Esophagus squamous epithelium (tissue), 5 donors: ENCODE data around the gene CILP2. TPM values are rescaled to one million over a fixed set of nuclear protein-coding genes. Genes with fewer than 3 reads are reported as not detected.

Source experiments
- DNase-seq: peaks from one replicate; lab custom pipeline; 2025; lab: John Stamatoyannopoulos, UW
- H3K27ac ChIP-seq, 4 donors: fragments of 200-600 bp; sonication (generic); one replicate each; pipeline ENCODE4 v1.5.1; 2016 to 2019; ENCODE audit warnings: mild to moderate bottlenecking in 1 of 4
- H3K27me3 ChIP-seq, 4 donors: fragments of 200-600 bp; sonication (generic); 1 replicate in 3 of 4; 2 replicates in 1 of 4; pipeline versions ENCODE4 v1.5.1 to v1.6.0; 2017 to 2021; ENCODE audit warnings: antibody characterized with exemption in 1 of 4
- H3K36me3 ChIP-seq, 3 donors: fragments of 200-600 bp; sonication (generic); one replicate each; pipeline ENCODE4 v1.5.1; 2016 to 2019
- H3K4me1 ChIP-seq, 3 donors: fragments of 200-600 bp; sonication (generic); one replicate each; pipeline ENCODE4 v1.5.1; 2017 to 2019
- H3K4me3 ChIP-seq, 4 donors: fragments of 200-600 bp; sonication (generic); 1 replicate in 3 of 4; 2 replicates in 1 of 4; pipeline ENCODE4 v1.5.1; 2016 to 2019; ENCODE audit warnings: mild to moderate bottlenecking in 2 of 4, moderate library complexity in 1 of 4
- H3K9me3 ChIP-seq, 3 donors: fragments of 200-600 bp; sonication (generic); one replicate each; pipeline ENCODE4 v1.5.1; 2016 to 2019
- POLR2A ChIP-seq, 4 donors: fragments of 450-650 bp; IDR thresholded peaks; one replicate each; pipeline ENCODE4 v1.6.1; 2017; ENCODE audit warnings: antibody characterized with exemption in 4 of 4, mild to moderate bottlenecking in 4 of 4, moderate library complexity in 3 of 4
- WGBS, 2 donors: methylation state at CpG; one replicate each; pipeline ENCODE4 v1.1.5; 2018; 5-methylcytosine and 5-hydroxymethylcytosine counted together
- intact Hi-C: fragments of 100-400 bp; cut with DNase I; formaldehyde crosslinking; loops from one replicate; pipeline ENCODE4 v1.15.0; 2022
- total RNA-seq, 4 donors: library from RNA; depleted of rRNA; stranded (reverse); fragments of >200 nt; gene quantifications; one replicate each; pipeline ENCODE4 v1.1.0, GENCODE V29; 2016
- TF ChIP-seq, protein P1 (sequence below), 6 experiments: fragments of 450-650 bp in 4 of 6; fragments of 200-600 bp in 2 of 6; sonication (generic) in 2 of 6; IDR thresholded peaks; one replicate each; pipeline ENCODE4 v1.5.1; 2016 to 2019; ENCODE audit warnings: antibody characterized with exemption in 6 of 6, mild to moderate bottlenecking in 4 of 6, moderate library complexity in 4 of 6
- donor health status: DM: yes; HTN: yes; CAD: no.

CILP2 gene
- total RNA-seq, 4 donors from 2014 or later, result under 0.01 TPM; not detected in 3

DNA sequence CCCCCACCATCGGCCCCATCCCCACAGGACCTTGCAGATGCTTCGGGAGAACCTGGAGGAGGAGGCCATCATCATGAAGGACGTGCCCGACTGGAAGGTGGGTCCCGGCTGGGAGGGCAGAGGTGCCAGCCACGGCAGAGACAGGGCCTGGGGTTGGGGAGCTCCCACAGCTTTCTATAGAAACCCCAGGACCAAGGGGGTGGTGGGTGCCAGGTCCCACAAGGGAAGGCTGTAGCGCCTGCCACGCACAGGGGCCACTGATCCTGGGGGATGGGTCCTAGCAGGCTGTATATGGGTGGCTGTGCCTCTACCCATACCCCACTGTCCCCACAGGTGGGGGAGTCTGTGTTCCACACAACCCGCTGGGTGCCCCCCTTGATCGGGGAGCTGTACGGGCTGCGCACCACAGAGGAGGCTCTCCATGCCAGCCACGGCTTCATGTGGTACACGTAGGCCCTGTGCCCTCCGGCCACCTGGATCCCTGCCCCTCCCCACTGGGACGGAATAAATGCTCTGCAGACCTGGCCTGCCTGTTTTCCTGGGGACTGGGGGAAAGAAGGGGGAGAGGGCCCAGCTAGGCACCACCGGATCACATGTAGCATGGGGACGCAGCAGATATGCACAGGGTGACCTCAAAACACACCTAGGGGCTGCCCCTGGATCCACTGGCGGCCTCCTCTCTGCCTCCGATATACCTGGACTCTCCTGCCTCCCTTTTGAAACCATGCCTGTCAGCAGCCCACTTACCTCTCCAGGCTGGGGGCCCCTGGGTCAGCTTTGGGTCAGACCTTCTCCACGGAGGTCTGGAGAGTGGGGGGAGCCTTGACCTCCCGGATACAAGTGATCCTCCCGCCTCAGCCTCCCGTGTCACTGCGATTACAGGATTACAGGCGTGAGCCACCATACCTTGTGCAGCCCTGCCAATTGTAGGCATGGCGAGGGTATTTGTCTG lies 10.1 kb upstream of the CILP2 start:
- Histone ChIP-seq H3K27me3 (no peaks in the 10 kb centered on the region), H3K27ac (no peak overlapping the region), H3K9me3 (no peaks in the 10 kb centered on the region), H3K4me1 (peaks cover 6 to 14% (median 6%) of the 10 kb centered on the region in 3 donors), H3K36me3 (peaks cover 12 to 64% (median 36%) of the 10 kb centered on the region in 3 donors), H3K4me3 (no peak overlapping the region)
- TF ChIP-seq POLR2A (IDR thresholded peaks at IDR 0.05), result no peak
- TF ChIP-seq, protein P1, sequence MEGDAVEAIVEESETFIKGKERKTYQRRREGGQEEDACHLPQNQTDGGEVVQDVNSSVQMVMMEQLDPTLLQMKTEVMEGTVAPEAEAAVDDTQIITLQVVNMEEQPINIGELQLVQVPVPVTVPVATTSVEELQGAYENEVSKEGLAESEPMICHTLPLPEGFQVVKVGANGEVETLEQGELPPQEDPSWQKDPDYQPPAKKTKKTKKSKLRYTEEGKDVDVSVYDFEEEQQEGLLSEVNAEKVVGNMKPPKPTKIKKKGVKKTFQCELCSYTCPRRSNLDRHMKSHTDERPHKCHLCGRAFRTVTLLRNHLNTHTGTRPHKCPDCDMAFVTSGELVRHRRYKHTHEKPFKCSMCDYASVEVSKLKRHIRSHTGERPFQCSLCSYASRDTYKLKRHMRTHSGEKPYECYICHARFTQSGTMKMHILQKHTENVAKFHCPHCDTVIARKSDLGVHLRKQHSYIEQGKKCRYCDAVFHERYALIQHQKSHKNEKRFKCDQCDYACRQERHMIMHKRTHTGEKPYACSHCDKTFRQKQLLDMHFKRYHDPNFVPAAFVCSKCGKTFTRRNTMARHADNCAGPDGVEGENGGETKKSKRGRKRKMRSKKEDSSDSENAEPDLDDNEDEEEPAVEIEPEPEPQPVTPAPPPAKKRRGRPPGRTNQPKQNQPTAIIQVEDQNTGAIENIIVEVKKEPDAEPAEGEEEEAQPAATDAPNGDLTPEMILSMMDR (IDR thresholded peaks at IDR 0.05), result no peak
- 88 to 90% methylated on average over 9 to 10 of the region's 27 CpGs for WGBS, 2 donors
- intact Hi-C loops, result no loop called here
- no peak for DNase-seq

DNA sequence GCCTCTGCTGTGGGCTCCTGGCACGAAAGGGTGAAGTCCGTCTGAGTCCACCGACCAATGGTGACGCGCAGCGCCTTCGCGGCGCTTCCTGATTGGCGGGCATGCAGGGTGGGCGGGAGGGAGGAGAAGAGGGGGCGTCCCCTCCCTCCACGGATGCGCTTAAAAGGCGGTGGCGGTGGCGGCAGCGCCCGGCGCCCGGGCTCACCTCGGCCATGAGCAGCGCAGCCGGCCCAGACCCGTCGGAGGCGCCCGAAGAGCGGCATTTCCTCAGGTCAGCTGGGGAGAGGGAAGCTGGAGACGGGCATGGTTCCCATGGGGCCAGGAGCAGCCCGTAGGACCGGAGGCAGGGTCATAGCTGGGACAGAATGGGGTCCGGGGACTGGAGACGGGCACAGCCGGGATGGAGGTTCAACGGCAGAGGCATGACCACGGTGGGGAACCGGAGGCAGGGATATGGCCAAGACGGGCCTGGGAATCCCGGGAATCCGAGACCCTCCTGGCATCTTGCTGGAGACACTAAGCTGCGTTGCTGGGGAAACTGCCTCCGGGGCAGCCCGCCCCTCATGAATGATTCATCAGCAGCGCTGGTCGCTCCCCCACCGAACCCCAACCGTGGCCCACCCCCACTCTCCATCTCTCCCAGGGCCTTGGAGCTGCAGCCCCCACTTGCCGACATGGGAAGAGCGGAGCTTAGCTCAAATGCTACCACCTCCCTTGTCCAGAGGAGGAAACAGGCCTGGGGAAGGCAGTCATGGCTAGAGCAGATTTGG lies 9.2 kb upstream of the CILP2 start, which contains the start of gene YJEFN3:
Gene YJEFN3, plus strand, starts transcription at position 191 of the 770 bp plus-strand sequence. Its CDS starts 22 bp downstream, at position 213.
- no peak for TF ChIP-seq POLR2A (IDR thresholded peaks at IDR 0.05)
- TF ChIP-seq, protein P1 (IDR thresholded peaks at IDR 0.05), result no peak
- intact Hi-C loops, result no loop called here
- Histone ChIP-seq H3K27me3 (no peaks in the 10 kb centered on the region), H3K27ac (no peak within 1 kb of the TSS), H3K36me3 (peaks cover 12 to 57% (median 36%) of the 10 kb centered on the region in 3 donors), H3K9me3 (no peaks in the 10 kb centered on the region), H3K4me3 (peak within 1 kb of the TSS in 1 of 4 donors; percentile 28), H3K4me1 (peaks cover 6 to 14% (median 6%) of the 10 kb centered on the region in 3 donors)
- WGBS, 2 donors, result 76 to 83% methylated on average over 10 to 19 of the region's 50 CpGs
- DNase-seq, result no peak

DNA sequence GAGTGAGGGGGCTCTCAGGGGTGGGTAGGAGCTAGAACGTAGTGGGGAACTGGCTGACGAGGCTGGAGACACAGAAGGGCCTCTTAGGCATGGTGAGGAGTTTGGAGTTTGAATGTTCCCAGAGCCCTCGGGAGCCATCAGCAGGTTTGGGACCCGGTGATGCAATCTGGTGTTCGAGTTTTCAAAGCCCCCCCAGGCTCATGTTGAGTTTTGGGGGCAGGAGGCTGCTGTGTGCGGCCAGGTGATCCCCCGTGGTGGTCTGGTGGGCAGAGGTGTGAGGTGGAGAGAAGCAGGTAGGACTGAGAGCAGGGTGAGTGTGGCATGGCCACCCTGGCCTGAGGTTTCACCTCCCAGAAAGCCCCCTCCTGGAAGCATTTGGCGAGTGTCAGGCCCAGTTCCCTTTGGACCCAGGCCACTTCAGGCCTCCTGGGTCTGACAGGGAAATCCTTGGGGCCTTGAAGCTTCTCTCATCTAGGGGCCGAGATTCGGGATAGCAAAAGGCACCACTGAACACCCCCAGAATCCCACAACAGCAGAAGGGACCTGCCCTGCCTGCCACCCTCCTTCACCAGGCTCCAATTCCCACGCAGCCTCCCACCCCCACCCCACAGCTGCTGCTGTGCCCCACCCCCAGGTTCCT lies 8.2 kb upstream of the CILP2 start:
- 84 to 86% methylated on average over 7 of the region's 11 CpGs for WGBS, 2 donors
- peaks cover 6 to 14% (median 6%) of the 10 kb centered on the region in 3 donors for H3K4me1 ChIP-seq
- peaks cover 12 to 47% (median 30%) of the 10 kb centered on the region in 3 donors for H3K36me3 ChIP-seq

DNA sequence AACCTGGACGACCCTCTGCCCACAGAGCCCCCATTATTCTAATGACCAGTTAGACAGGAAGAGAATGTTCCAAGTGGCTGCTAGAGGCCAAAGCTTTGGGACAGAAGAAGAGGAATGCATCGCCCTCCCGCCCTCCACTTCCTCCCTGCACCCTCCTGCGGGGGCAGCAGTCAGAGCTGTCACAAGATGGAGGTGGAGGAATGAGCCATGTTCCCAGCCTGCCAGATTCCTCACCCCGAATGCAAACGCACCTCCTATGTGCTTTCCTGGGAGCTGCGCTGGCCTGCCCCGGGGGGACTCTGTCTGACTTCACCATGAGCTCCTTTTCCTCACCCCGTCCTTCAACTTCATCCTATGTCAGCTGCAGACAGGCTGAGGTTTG lies 7.7 kb upstream of the CILP2 start:
- Histone ChIP-seq H3K4me1 (peaks cover 6 to 14% (median 6%) of the 10 kb centered on the region in 3 donors), H3K36me3 (peaks cover 12 to 42% (median 30%) of the 10 kb centered on the region in 3 donors), H3K4me3 (no peak overlapping the region), H3K27ac (no peak overlapping the region), H3K27me3 (peaks cover 0 to 2% (median 0%) of the 10 kb centered on the region in 4 donors), H3K9me3 (no peaks in the 10 kb centered on the region)
- DNase-seq, result no peak
- intact Hi-C loops, result loop anchor here (5.0 kb wide), 1 partner anchor 112 kb away; the partner anchor contains the start of gene GMIP
- 42 to 50% methylated on average over 8 to 9 of the region's 9 CpGs for WGBS, 2 donors
- TF ChIP-seq, protein P1 (IDR thresholded peaks at IDR 0.05), result no peak
- no peak for TF ChIP-seq POLR2A (IDR thresholded peaks at IDR 0.05)

More for the DNA sequence above, 8.2 kb upstream of the CILP2 start:
- Histone ChIP-seq H3K27ac (no peak overlapping the region), H3K27me3 (no peaks in the 10 kb centered on the region), H3K4me3 (no peak overlapping the region), H3K9me3 (no peaks in the 10 kb centered on the region)
- no peak for TF ChIP-seq POLR2A (IDR thresholded peaks at IDR 0.05)
- TF ChIP-seq, protein P1 (IDR thresholded peaks at IDR 0.05), result no peak
- intact Hi-C loops, result loop anchor here (5.0 kb wide), 1 partner anchor 112 kb away; the partner anchor contains the start of gene GMIP
- no peak for DNase-seq
